ENCODE data around the gene MT1H.

- TF ChIP-seq ZNF709 (CRISPR knock-in tag; IDR thresholded peaks at IDR 0.05) = no peak
- no peak for TF ChIP-seq ELK4 (CRISPR knock-in tag; IDR thresholded peaks at IDR 0.05; ENCODE audit: borderline replicate concordance)
- no peak for TF ChIP-seq EP300 (IDR thresholded peaks at IDR 0.05; ENCODE audit: low read depth in 2 of 2, low read length in 2 of 2)
- TF ChIP-seq EP300 (CRISPR knock-in tag; IDR thresholded peaks at IDR 0.05; ENCODE audit: borderline replicate concordance) = no peak
- no peak for TF ChIP-seq BCL3 (CRISPR knock-in tag; IDR thresholded peaks at IDR 0.05)
- TF ChIP-seq SETDB1 (CRISPR knock-in tag; IDR thresholded peaks at IDR 0.05; ENCODE audit: borderline replicate concordance) = no peak
- no peak for TF ChIP-seq REL (CRISPR knock-in tag; conservative IDR thresholded peaks at IDR 0.05)
- no peak for TF ChIP-seq CHD2 (IDR thresholded peaks at IDR 0.05; ENCODE audit: low read depth, low read length)
- TF ChIP-seq SP1 (IDR thresholded peaks at IDR 0.05) = no peak
- no peak for TF ChIP-seq SP1 (CRISPR knock-in tag; IDR thresholded peaks at IDR 0.05)
- no peak for TF ChIP-seq HNRNPL (IDR thresholded peaks at IDR 0.05; ENCODE audit: low read depth, low read length)
These were observed 30.6 kb upstream of the MT1H start for GRCh38 chr16:56639045-56639444.

Measured in HepG2 (cell line).